ENCODE data around the gene PRUNE2. TPM values are rescaled to one million over a fixed set of nuclear protein-coding genes. Genes with fewer than 3 reads are reported as not detected.

The PRUNE2 gene
- total RNA-seq, 4 donors from 2014 or later: 586 to 728 (median 654) TPM

- 16% methylated on average over 4 of the region's 4 CpGs for WGBS
- H3K27ac ChIP-seq (replicated peaks in 1 of 4): peak overlapping the region; percentile 78 to 93 (median 85)
- DNase-seq (ENCODE audit: extremely low spot score): no peak
- H3K4me3 ChIP-seq: no peak overlapping the region
- no peaks in the 10 kb centered on the region for H3K27me3 ChIP-seq
- peaks cover 0 to 21% (median 0%) of the 10 kb centered on the region in 4 donors for H3K36me3 ChIP-seq
- intact Hi-C loops (cut with DNase I): loop anchor here (5.0 kb wide), 1 partner anchor 89 kb away; the partner anchor contains the start of gene PRUNE2
- no peaks in the 10 kb centered on the region for H3K9me3 ChIP-seq
- TF ChIP-seq CTCF (IDR thresholded peaks at IDR 0.05) (no peak), POLR2A (IDR thresholded peaks at IDR 0.05; ENCODE audit: low read depth) (no peak), POLR2AphosphoS5 (IDR thresholded peaks at IDR 0.05) (peak; percentile 88 to 91), EP300 (IDR thresholded peaks at IDR 0.05) (no peak)
- H3K4me1 ChIP-seq: peaks cover 0 to 64% (median 54%) of the 10 kb centered on the region in 4 donors
Observed at GRCh38 chr9:76818271-76818670, 87.6 kb downstream of the PRUNE2 start.

- Histone ChIP-seq H3K9me3 (no peaks in the 10 kb centered on the region), H3K4me1 (peaks cover 0 to 66% (median 57%) of the 10 kb centered on the region in 4 donors), H3K27ac (replicated peaks in 1 of 4) (peak overlapping the region; percentile 78 to 93 (median 85)), H3K36me3 (peaks cover 0 to 19% (median 0%) of the 10 kb centered on the region in 4 donors), H3K27me3 (no peaks in the 10 kb centered on the region), H3K4me3 (no peak overlapping the region)
- intact Hi-C loops (cut with DNase I): loop anchor here (5.0 kb wide), 1 partner anchor 90 kb away; the partner anchor contains the start of gene PRUNE2
- 75% methylated on average over 1 of the region's 1 CpG for WGBS
- TF ChIP-seq POLR2A (IDR thresholded peaks at IDR 0.05; ENCODE audit: low read depth) (no peak), POLR2AphosphoS5 (IDR thresholded peaks at IDR 0.05) (peak in 1 of 2 donors; percentile 34), EP300 (IDR thresholded peaks at IDR 0.05) (no peak)
- DNase-seq (ENCODE audit: extremely low spot score): no peak
Observed at GRCh38 chr9:76817489-76817888, 88.4 kb downstream of the PRUNE2 start.

GRCh38 chr9:76812591-76812990, 93.3 kb downstream of the PRUNE2 start:
- WGBS: 83% methylated on average over 6 of the region's 6 CpGs
- H3K27ac ChIP-seq (replicated peaks in 1 of 4): peak overlapping the region in 1 of 4 donors; percentile 93
- intact Hi-C loops (cut with DNase I): no loop called here

GRCh38 chr9:76810377-76810957, 95.4 kb downstream of the PRUNE2 start:
- no peaks in the 10 kb centered on the region for H3K9me3 ChIP-seq
- H3K4me1 ChIP-seq: peaks cover 0 to 43% (median 38%) of the 10 kb centered on the region in 4 donors
- no peak overlapping the region for H3K4me3 ChIP-seq
- no peak for DNase-seq (ENCODE audit: extremely low spot score)
- 30% methylated on average over 2 of the region's 2 CpGs for WGBS
- TF ChIP-seq POLR2A (IDR thresholded peaks at IDR 0.05; ENCODE audit: low read depth) (no peak), POLR2AphosphoS5 (IDR thresholded peaks at IDR 0.05) (peak in 1 of 2 donors; percentile 62), EP300 (IDR thresholded peaks at IDR 0.05) (no peak), CTCF (IDR thresholded peaks at IDR 0.05) (peak; percentile 75 to 82 (median 76))
- intact Hi-C loops (cut with DNase I): no loop called here
- peaks cover 0 to 40% (median 0%) of the 10 kb centered on the region in 4 donors for H3K36me3 ChIP-seq
- no peaks in the 10 kb centered on the region for H3K27me3 ChIP-seq
- H3K27ac ChIP-seq (replicated peaks in 1 of 4): peak overlapping the region; percentile 20 to 93 (median 52)

More at GRCh38 chr9:76812591-76812990, 93.3 kb downstream of the PRUNE2 start:
- DNase-seq (ENCODE audit: extremely low spot score): no peak
- no peaks in the 10 kb centered on the region for H3K27me3 ChIP-seq
- peaks cover 0 to 30% (median 0%) of the 10 kb centered on the region in 4 donors for H3K36me3 ChIP-seq
- no peaks in the 10 kb centered on the region for H3K9me3 ChIP-seq
- H3K4me3 ChIP-seq: no peak overlapping the region
- H3K4me1 ChIP-seq: peaks cover 0 to 62% (median 50%) of the 10 kb centered on the region in 4 donors
- TF ChIP-seq EP300 (IDR thresholded peaks at IDR 0.05) (no peak), CTCF (IDR thresholded peaks at IDR 0.05) (no peak), POLR2A (IDR thresholded peaks at IDR 0.05; ENCODE audit: low read depth) (no peak), POLR2AphosphoS5 (IDR thresholded peaks at IDR 0.05) (no peak)

GRCh38 chr9:76808636-76809035, 97.3 kb downstream of the PRUNE2 start:
- Histone ChIP-seq H3K27me3 (no peaks in the 10 kb centered on the region), H3K36me3 (peaks cover 0 to 43% (median 6%) of the 10 kb centered on the region in 4 donors), H3K9me3 (no peaks in the 10 kb centered on the region), H3K27ac (replicated peaks in 1 of 4) (peak overlapping the region in 2 of 4 donors; percentile 22 to 31), H3K4me1 (peaks cover 0 to 40% (median 35%) of the 10 kb centered on the region in 4 donors), H3K4me3 (no peak overlapping the region)
- 48% methylated on average over 5 of the region's 5 CpGs for WGBS
- DNase-seq (ENCODE audit: extremely low spot score): no peak
- no peak for TF ChIP-seq EP300 (IDR thresholded peaks at IDR 0.05)
- intact Hi-C loops (cut with DNase I): loop anchor here (5.0 kb wide), 1 partner anchor 179 kb away; no protein-coding TSS in a partner anchor
